GM20431 (cell line): ENCODE data around the gene BRAT1.

Experiments
- in situ Hi-C: fragments of 300-500 bp; cut with MseI, MboI; formaldehyde crosslinking; loops from one replicate; pipeline ENCODE4 v1.15.0; 2020; ENCODE audit warnings: low sequenced_read_pairs; ENCODE audit not compliant: unreplicated experiment

The BRAT1 gene

GRCh38 chr7:2527505-2528467 lies 27.5 kb downstream of the BRAT1 start:
- in situ Hi-C loops: no loop called here

GRCh38 chr7:2526659-2527504 lies 28.4 kb downstream of the BRAT1 start:
- in situ Hi-C loops: no loop called here

- in situ Hi-C loops: no loop called here
Observed at GRCh38 chr7:2525658-2526630, 29.4 kb downstream of the BRAT1 start.

GRCh38 chr7:2524808-2525657 lies 30.3 kb downstream of the BRAT1 start:
- in situ Hi-C loops: no loop called here

- in situ Hi-C loops: no loop called here
Observed at GRCh38 chr7:2523941-2524807, 31.1 kb downstream of the BRAT1 start.

- in situ Hi-C loops: no loop called here
Observed at GRCh38 chr7:2523461-2523936, 31.8 kb downstream of the BRAT1 start.

- in situ Hi-C loops: no loop called here
Observed at GRCh38 chr7:2522780-2523433, 32.4 kb downstream of the BRAT1 start.

- in situ Hi-C loops: no loop called here
Observed at GRCh38 chr7:2521952-2522591, 33.3 kb downstream of the BRAT1 start.

- in situ Hi-C loops: no loop called here
Observed at GRCh38 chr7:2521341-2521745, 34.0 kb downstream of the BRAT1 start.

GRCh38 chr7:2520761-2521290 lies 34.5 kb downstream of the BRAT1 start:
- in situ Hi-C loops: no loop called here

- in situ Hi-C loops: no loop called here
Observed at GRCh38 chr7:2520131-2520760, 35.1 kb downstream of the BRAT1 start.

- in situ Hi-C loops: no loop called here
Observed at GRCh38 chr7:2519119-2519930, 36.0 kb downstream of the BRAT1 start, which contains the start of gene LFNG. Gene LFNG (plus strand): TSS chr7:2519774. CDS start chr7:2519862, 88 bp downstream.

- in situ Hi-C loops: no loop called here
Observed at GRCh38 chr7:2518737-2519118, 36.6 kb downstream of the BRAT1 start.

- in situ Hi-C loops: no loop called here
Observed at GRCh38 chr7:2517678-2518507, 37.4 kb downstream of the BRAT1 start.
